IMR-90 (cell line): ENCODE results near the gene HSPA1A. TPM values are rescaled to one million over a fixed set of nuclear protein-coding genes. Genes with fewer than 3 reads are reported as not detected.

Experiments
- ATAC-seq: fragments of 200-7000 bp; cut with Tn5 transposase; 2 replicates; pipeline ENCODE4 v1.9.1; 2020; ENCODE audit warnings: low read depth, mild to moderate bottlenecking, moderate library complexity
- BruUV-seq: library from RNA; stranded (reverse); fragments of 400-500 nt; replicated peaks from 2 replicates; lab custom pipeline; 2021; lab: Mats Ljungman, UMichigan
- CTCF ChIA-PET: fragments of 300-600 bp; formaldehyde crosslinking; extraction: SDS; loops from one replicate; lab custom pipeline; 2021; ENCODE audit warnings: antibody characterized with exemption; lab: Yijun Ruan, JAX
- POLR2A ChIA-PET: fragments of 300-600 bp; sonication (Branson Sonifier 250); formaldehyde crosslinking; loops from one replicate; lab custom pipeline; 2022; ENCODE audit warnings: antibody characterized with exemption; ENCODE audit not compliant: unreplicated experiment; lab: Charles Lee
- DNase-seq: peaks from one replicate; pipeline ENCODE4 v3.0.0; 2013
- H2AFZ ChIP-seq: replicated peaks from 2 replicates; pipeline ENCODE3; 2013; ENCODE audit warnings: low read length, mild to moderate bottlenecking; ENCODE audit not compliant: poor library complexity
- H2AK5ac ChIP-seq: 2 replicates; pipeline ENCODE4 v1.6.1; 2013; ENCODE audit warnings: low read depth, low read length, inconsistent platforms
- H2AK9ac ChIP-seq: replicated peaks from 2 replicates; pipeline ENCODE3; 2013; ENCODE audit warnings: mild to moderate bottlenecking, low read depth, low read length, moderate library complexity; ENCODE audit not compliant: poor library complexity
- H2BK120ac ChIP-seq: 2 replicates; pipeline ENCODE4 v1.6.1; 2013; ENCODE audit warnings: low read depth, low read length, inconsistent platforms
- H2BK15ac ChIP-seq: 3 replicates; pipeline ENCODE4 v1.6.1; 2013; ENCODE audit warnings: low read depth, low read length, inconsistent platforms
- H2BK20ac ChIP-seq: 2 replicates; pipeline ENCODE4 v1.6.1; 2013; ENCODE audit warnings: low read depth, mild to moderate bottlenecking, inconsistent platforms, low read length, moderate library complexity
- H2BK5ac ChIP-seq: 2 replicates; pipeline ENCODE4 v1.6.1; 2013; ENCODE audit warnings: mild to moderate bottlenecking, low read depth, low read length, inconsistent platforms; ENCODE audit not compliant: poor library complexity, severe bottlenecking
- H3K14ac ChIP-seq: replicated peaks from 2 replicates; pipeline ENCODE4 v1.6.1; 2013; ENCODE audit warnings: low read depth, low read length, inconsistent platforms
- H3K18ac ChIP-seq: 2 replicates; pipeline ENCODE4 v1.6.1; 2013; ENCODE audit warnings: low read depth, low read length, control low read depth
- H3K23ac ChIP-seq: 2 replicates; pipeline ENCODE4 v1.6.1; 2013; ENCODE audit warnings: low read depth, low read length, inconsistent platforms
- H3K27ac ChIP-seq: 2 replicates; pipeline ENCODE4 v1.5.1; 2013; ENCODE audit warnings: mild to moderate bottlenecking, control low read depth, low read length; ENCODE audit not compliant: insufficient read depth
- H3K27me3 ChIP-seq: 2 replicates; pipeline ENCODE4 v1.6.1; 2013; ENCODE audit warnings: low read length; ENCODE audit not compliant: control insufficient read depth, insufficient read depth
- H3K36me3 ChIP-seq: 2 replicates; pipeline ENCODE4 v1.6.1; 2013; ENCODE audit warnings: low read length, mixed read lengths; ENCODE audit not compliant: control insufficient read depth, insufficient read depth
- H3K4ac ChIP-seq: 2 replicates; pipeline ENCODE4 v1.6.1; 2013; ENCODE audit warnings: low read depth, low read length, inconsistent platforms
- H3K4me1 ChIP-seq: 2 replicates; pipeline ENCODE4 v1.6.1; 2013; ENCODE audit warnings: low read length, mixed read lengths; ENCODE audit not compliant: control insufficient read depth, insufficient read depth
- H3K4me2 ChIP-seq: 2 replicates; pipeline ENCODE4 v1.6.1; 2013; ENCODE audit warnings: low read depth, mild to moderate bottlenecking, control low read depth, low read length, moderate library complexity
- H3K4me3 ChIP-seq: 2 replicates; pipeline ENCODE4 v1.5.1; 2013; ENCODE audit warnings: low read depth, mild to moderate bottlenecking, control low read depth, low read length, moderate library complexity; ENCODE audit not compliant: insufficient read depth
- H3K56ac ChIP-seq: 2 replicates; pipeline ENCODE4 v1.6.1; 2013; ENCODE audit warnings: low read length, inconsistent platforms; ENCODE audit not compliant: insufficient read depth; ENCODE audit errors: extremely low read depth
- H3K79me1 ChIP-seq, 2 experiments: 2 replicates each; pipeline ENCODE4 v1.6.1; 2013; ENCODE audit warnings: low read length in 2 of 2, inconsistent platforms in 1 of 2, low read depth in 1 of 2
- H3K9ac ChIP-seq: 2 replicates; pipeline ENCODE4 v1.6.1; 2013; ENCODE audit warnings: low read depth, low read length, control low read depth
- H3K9me1 ChIP-seq: 2 replicates; pipeline ENCODE4 v1.6.1; 2013; ENCODE audit warnings: low read length, inconsistent platforms; ENCODE audit not compliant: insufficient read depth
- H3K9me3 ChIP-seq: 2 replicates; pipeline ENCODE4 v1.6.1; 2013; ENCODE audit warnings: low read length; ENCODE audit not compliant: control insufficient read depth, insufficient read depth
- H4K20me1 ChIP-seq: 2 replicates; pipeline ENCODE4 v1.6.1; 2013; ENCODE audit warnings: low read length, inconsistent platforms; ENCODE audit not compliant: insufficient read depth
- H4K5ac ChIP-seq: 2 replicates; pipeline ENCODE4 v1.6.1; 2013; ENCODE audit warnings: mild to moderate bottlenecking, low read depth, low read length, control low read depth
- H4K8ac ChIP-seq, 2 experiments: 2 replicates each; pipeline ENCODE4 v1.6.1; 2013; ENCODE audit warnings: low read depth in 2 of 2, low read length in 2 of 2, control low read depth in 1 of 2, inconsistent platforms in 1 of 2
- H4K91ac ChIP-seq: 2 replicates; pipeline ENCODE4 v1.6.1; 2013; ENCODE audit warnings: low read depth, low read length, inconsistent platforms; ENCODE audit not compliant: insufficient read depth
- BHLHE40 ChIP-seq: fragments of 150-350 bp; IDR thresholded peaks from 2 replicates; pipeline ENCODE4 v1.6.1; 2016; ENCODE audit warnings: mild to moderate bottlenecking, low read depth, low read length
- CHD1 ChIP-seq: IDR thresholded peaks from 2 replicates; pipeline ENCODE4 v1.6.1; 2012; ENCODE audit warnings: low read depth, low read length, improper control_type of control experiment
- CTCF ChIP-seq: conservative IDR thresholded peaks from 2 replicates; pipeline ENCODE4 v1.5.1; 2012; ENCODE audit warnings: mild to moderate bottlenecking, low read depth, low read length, improper control_type of control experiment
- FOS ChIP-seq: fragments of 150-350 bp; IDR thresholded peaks from 2 replicates; pipeline ENCODE4 v1.6.1; 2016; ENCODE audit warnings: low read depth, low read length
- POLR2A ChIP-seq: IDR thresholded peaks from 2 replicates; pipeline ENCODE4 v1.6.1; 2012; ENCODE audit warnings: mild to moderate bottlenecking, low read depth, low read length
- RAD21 ChIP-seq: IDR thresholded peaks from 2 replicates; pipeline ENCODE4 v1.6.1; 2012; ENCODE audit warnings: low read length, improper control_type of control experiment
- SMC3 ChIP-seq: fragments of 150-350 bp; IDR thresholded peaks from 2 replicates; pipeline ENCODE4 v1.6.1; 2016; ENCODE audit warnings: low read depth, mild to moderate bottlenecking, antibody characterized with exemption, low read length, moderate library complexity
- WGBS, 2 experiments: methylation state at CpG; one replicate each; pipeline versions ENCODE4 v1.1.5 to v1.1.7; 2013; ENCODE audit warnings: missing lambda C conversion rate in 2 of 2; ENCODE audit not compliant: insufficient read length in 1 of 2; ENCODE audit errors: extremely low coverage in 2 of 2; 5-methylcytosine and 5-hydroxymethylcytosine counted together
- dilution Hi-C: fragments of 300-500 bp; cut with HindIII; formaldehyde crosslinking; loops from one replicate; pipeline ENCODE4 v1.14.3; 2018; ENCODE audit warnings: low sequenced_read_pairs; ENCODE audit not compliant: unreplicated experiment
- in situ Hi-C: fragments of 300-500 bp; cut with MboI; formaldehyde crosslinking; loops from 3 replicates; pipeline ENCODE4 v1.14.3; 2019; ENCODE audit warnings: low sequenced_read_pairs, inconsistent platforms, mixed read lengths
- intact Hi-C: fragments of 100-400 bp; cut with micrococcal nuclease; formaldehyde crosslinking; loops from 2 replicates; pipeline ENCODE4 v1.10.0; 2022
- polyA plus RNA-seq, 3 experiments: library from polyadenylated mRNA; depleted of rRNA; stranded (reverse); fragments of >200 nt; gene quantifications; 2 replicates each; pipeline ENCODE4 v1.2.3, GENCODE V29; 2012; ENCODE audit warnings: low replicate concordance in 1 of 3
- total RNA-seq: library from RNA; depleted of rRNA; stranded (reverse); fragments of >200 nt; gene quantifications from 2 replicates; pipeline ENCODE4 v1.2.3, GENCODE V29; 2012

HSPA1A gene
- total and polyA plus RNA-seq, 2 of the 4 experiments (the other 2 are of a cell fraction): 94.6 to 95.3 TPM

GRCh38 chr6:31791324-31792089, 23.8 kb upstream of the HSPA1A start:
- H3K4ac ChIP-seq: peak overlapping the region; percentile 62; the same call in 1 of the 2 replicates
- ATAC-seq (peak; percentile 15; the same call in 1 of the 2 replicates), DNase-seq (peak; percentile 39)
- H3K27me3 ChIP-seq: no peaks in the 10 kb centered on the region
- H3K9me3 ChIP-seq: no peaks in the 10 kb centered on the region
- no peak overlapping the region for H3K56ac ChIP-seq
- in situ Hi-C loops (no loop called here), dilution Hi-C loops (no loop called here), intact Hi-C loops (no loop called here)
- no peak overlapping the region for H3K18ac ChIP-seq
- no peak overlapping the region for H3K4me3 ChIP-seq
- 0 out of 2 replicates have a peak overlapping the region, but pooled peaks have one; percentile 55 for H3K23ac ChIP-seq
- no peak overlapping the region for H3K9ac ChIP-seq
- ChIA-PET CTCF (interaction anchor here (0.6 to 1.2 kb wide), 8 partner anchors 11 to 164 kb away, joined by 3 read pairs; partner anchors contain the start of gene ABHD16A), POLR2A (interaction anchor here (1.0 kb wide), 1 partner anchor 36 kb away, joined by 4 read pairs; the partner anchor contains the start of gene HSPA1B)
- H4K8ac ChIP-seq: no peak overlapping the region
- no peak overlapping the region for H4K5ac ChIP-seq
- WGBS, 2 experiments: 30% methylated on average over 2 of the region's 12 CpGs; no CpG with 5 or more reads in 1 of the 2 experiments
- no peaks in the 10 kb centered on the region; the same call in 1 of the 2 replicates for H3K4me1 ChIP-seq
- H3K9me1 ChIP-seq: 0 out of 2 replicates have a peak, but pooled peaks cover 3% of the 10 kb centered on the region
- H3K14ac ChIP-seq: no peak overlapping the region
- no peak overlapping the region for H2BK120ac ChIP-seq
- H2BK15ac ChIP-seq: no peak overlapping the region
- H3K79me1 ChIP-seq: peaks cover 0 to 51% of the 10 kb centered on the region in 2 experiments
- no peak overlapping the region for H2AK5ac ChIP-seq
- no peak overlapping the region for H2AK9ac ChIP-seq
- no peak overlapping the region for H4K91ac ChIP-seq
- no peaks in the 10 kb centered on the region for H4K20me1 ChIP-seq
- H3K36me3 ChIP-seq: peaks cover 20% of the 10 kb centered on the region
- no peak overlapping the region for H2BK20ac ChIP-seq
- BruUV-seq: no TSS peak
- no peak overlapping the region for H2BK5ac ChIP-seq
- no peak overlapping the region for H3K4me2 ChIP-seq
- peak; percentile 29; the same call in 1 of the 2 replicates for TF ChIP-seq SMC3
- TF ChIP-seq CTCF: peak; percentile 58
- TF ChIP-seq BHLHE40: no peak
- no peak for TF ChIP-seq FOS
- peak; percentile 46 for TF ChIP-seq RAD21
- no peak for TF ChIP-seq POLR2A
- no peak for TF ChIP-seq CHD1
- H3K27ac ChIP-seq: no peak overlapping the region
- H2AFZ ChIP-seq: no peak overlapping the region
